Adrenal gland (tissue), 12 donors: Measurements from ENCODE around the gene MAEA. TPM values are rescaled to one million over a fixed set of nuclear protein-coding genes. Genes with fewer than 3 reads are reported as not detected.
"Not testable (repeated sequence)": the region's sequence is repeated elsewhere in the genome, so short reads cannot be mapped to it uniquely, and the experiment has no call there.

Source experiments
- DNase-seq, 7 donors: peaks; one replicate each; pipeline ENCODE4 v3.0.0-alpha.2; 2019 to 2020
- H3K27ac ChIP-seq, 5 donors: fragments of 200-600 bp; sonication (generic) in 4 of 5; 1 replicate in 3 of 5; 2 replicates in 2 of 5; pipeline versions ENCODE4 v1.5.1 to v1.8.0; 2016 to 2020; ENCODE audit warnings: mild to moderate bottlenecking in 1 of 5
- H3K27me3 ChIP-seq: fragments of 200-600 bp; 2 replicates; pipeline ENCODE4 v1.8.0; 2021
- H3K36me3 ChIP-seq, 2 donors: fragments of 200-600 bp; replicated peaks in 1 of 2; 1 replicate in 1 of 2; 2 replicates in 1 of 2; pipeline versions ENCODE4 v1.5.1 to v1.8.0; 2018 to 2022
- H3K4me1 ChIP-seq, 2 donors: fragments of 200-600 bp; replicated peaks in 1 of 2; 1 replicate in 1 of 2; 2 replicates in 1 of 2; pipeline versions ENCODE4 v1.5.1 to v1.8.0; 2018 to 2021
- H3K4me3 ChIP-seq, 4 donors: fragments of 200-600 bp; sonication (generic) in 3 of 4; one replicate each; pipeline ENCODE4 v1.5.1; 2016 to 2018
- H3K9me3 ChIP-seq, 3 donors: fragments of 200-600 bp; sonication (generic) in 1 of 3; replicated peaks in 1 of 3; 1 replicate in 2 of 3; 2 replicates in 1 of 3; pipeline versions ENCODE4 v1.5.1 to v1.8.0; 2016 to 2021
- POLR2A ChIP-seq, 2 donors: fragments of 450-650 bp; IDR thresholded peaks; one replicate each; pipeline ENCODE4 v1.6.1; 2017; ENCODE audit warnings: antibody characterized with exemption in 2 of 2, mild to moderate bottlenecking in 2 of 2, moderate library complexity in 1 of 2
- WGBS, 4 donors: extraction: QIAGEN DNeasy Blood & Tissue Kit in 2 of 4; methylation state at CpG; one replicate each; pipeline versions ENCODE4 v1.1.5 to v1.1.7; 2013 to 2017; 5-methylcytosine and 5-hydroxymethylcytosine counted together
- intact Hi-C, 2 donors: fragments of 100-400 bp; cut with DNase I; formaldehyde crosslinking; loops; one replicate each; pipeline versions ENCODE4 v1.14.1 to v1.15.0; 2022 to 2023
- polyA plus RNA-seq, 3 donors: library from polyadenylated mRNA; stranded (reverse); fragments of 200-250 nt in 2 of 3; fragments of 350-450 nt in 1 of 3; fragmentation: Illumina TruSeq in 1 of 3; extraction: RNeasy Lipid Tissue Mini Kit (QIAGEN cat#74804) in 1 of 3; gene quantifications; one replicate each; pipeline ENCODE4 v1.2.3, GENCODE V29; 2013 to 2014
- total RNA-seq, 9 donors: library from RNA; depleted of rRNA in 4 of 9; stranded (reverse); fragments of >200 nt in 4 of 9; fragments of 120-200 nt in 1 of 9; fragmentation: NEBNext Ultra II Directional in 1 of 9; extraction: Animal tissue kit (Norgen Biotek cat#: 25700) in 1 of 9; gene quantifications; one replicate each; pipeline versions ENCODE4 v1.1.0 to v1.2.4, GENCODE V29; 2013 to 2023
- TF ChIP-seq, protein P1 (sequence below), 6 experiments: fragments of 450-650 bp in 4 of 6; fragments of 200-600 bp in 2 of 6; sonication (generic) in 1 of 6; IDR thresholded peaks; 1 replicate in 5 of 6; 2 replicates in 1 of 6; pipeline versions ENCODE4 v1.5.1 to v1.8.0; 2016 to 2021; ENCODE audit warnings: antibody characterized with exemption in 6 of 6, mild to moderate bottlenecking in 2 of 6, moderate library complexity in 1 of 6
- donor health status: healthy with polysubstance abuse.
- donor health status: Bipolar disorder and iron deficiency.
- donor health status: DM: yes; HTN: yes; CAD: no.
- donor health status: DM: no; HTN: no; CAD: no.
- donor health status: DM: no; HTN: no; CAD: no.
- donor health status: DM: yes; HTN: yes; CAD: no.

Gene MAEA
- total and polyA plus RNA-seq, 12 donors, result 35.6 to 103 (median 75.1) TPM

- DNase-seq, result peak in 4 of 7 donors; percentile 37 to 60 (median 53)
- 43 to 61% (median 51%) methylated on average over 11 of the region's 11 CpGs for WGBS, 4 donors
Observed at GRCh38 chr4:1291996-1292702, 2.5 kb downstream of the MAEA start.

DNA sequence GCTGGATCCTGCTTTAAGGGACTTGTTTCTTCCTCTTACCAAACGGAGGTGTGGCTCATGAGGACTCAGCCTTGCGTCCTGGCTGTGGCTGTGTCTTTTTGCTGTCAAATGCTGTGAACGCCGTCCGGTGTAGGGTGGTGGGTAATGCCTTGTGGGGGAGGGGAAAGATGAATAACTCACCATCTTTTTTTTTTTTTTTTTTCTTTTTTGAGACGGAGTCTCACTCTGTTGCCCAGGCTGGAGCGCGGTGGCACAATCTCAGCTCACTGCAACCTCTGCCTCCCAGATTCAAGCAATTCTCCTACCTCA is 3.0 kb downstream of the MAEA start:
- not testable (repeated sequence) for H3K27me3 ChIP-seq, H3K9me3 ChIP-seq, DNase-seq, H3K36me3 ChIP-seq, H3K4me3 ChIP-seq
- 88 to 94% (median 89%) methylated on average over 8 of the region's 8 CpGs for WGBS, 4 donors
- Histone ChIP-seq H3K27ac (peak overlapping the region in 1 of 5 donors; percentile 23), H3K4me1 (peaks cover 20 to 59% of the 10 kb centered on the region in 2 donors)
- intact Hi-C loops, result loop anchor here (5.0 to 10.0 kb wide), 2 partner anchors 52 to 55 kb away; partner anchors contain the start of gene UVSSA (in 2 of the 2)

More at GRCh38 chr4:1291996-1292702, 2.5 kb downstream of the MAEA start:
- H3K27ac ChIP-seq, result peak overlapping the region in 2 of 5 donors; percentile 23 to 91
- no peaks in the 10 kb centered on the region for H3K9me3 ChIP-seq
- no peak for TF ChIP-seq POLR2A (IDR thresholded peaks at IDR 0.05)
- TF ChIP-seq, protein P1, sequence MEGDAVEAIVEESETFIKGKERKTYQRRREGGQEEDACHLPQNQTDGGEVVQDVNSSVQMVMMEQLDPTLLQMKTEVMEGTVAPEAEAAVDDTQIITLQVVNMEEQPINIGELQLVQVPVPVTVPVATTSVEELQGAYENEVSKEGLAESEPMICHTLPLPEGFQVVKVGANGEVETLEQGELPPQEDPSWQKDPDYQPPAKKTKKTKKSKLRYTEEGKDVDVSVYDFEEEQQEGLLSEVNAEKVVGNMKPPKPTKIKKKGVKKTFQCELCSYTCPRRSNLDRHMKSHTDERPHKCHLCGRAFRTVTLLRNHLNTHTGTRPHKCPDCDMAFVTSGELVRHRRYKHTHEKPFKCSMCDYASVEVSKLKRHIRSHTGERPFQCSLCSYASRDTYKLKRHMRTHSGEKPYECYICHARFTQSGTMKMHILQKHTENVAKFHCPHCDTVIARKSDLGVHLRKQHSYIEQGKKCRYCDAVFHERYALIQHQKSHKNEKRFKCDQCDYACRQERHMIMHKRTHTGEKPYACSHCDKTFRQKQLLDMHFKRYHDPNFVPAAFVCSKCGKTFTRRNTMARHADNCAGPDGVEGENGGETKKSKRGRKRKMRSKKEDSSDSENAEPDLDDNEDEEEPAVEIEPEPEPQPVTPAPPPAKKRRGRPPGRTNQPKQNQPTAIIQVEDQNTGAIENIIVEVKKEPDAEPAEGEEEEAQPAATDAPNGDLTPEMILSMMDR (IDR thresholded peaks at IDR 0.05), result no peak
- H3K36me3 ChIP-seq, result no peaks in the 10 kb centered on the region
- intact Hi-C loops, result loop anchor here (5.0 to 10.0 kb wide), 2 partner anchors 53 to 55 kb away; partner anchors contain the start of gene UVSSA (in 2 of the 2)
- peaks cover 20 to 59% of the 10 kb centered on the region in 2 donors for H3K4me1 ChIP-seq
- H3K4me3 ChIP-seq, result no peak overlapping the region
- H3K27me3 ChIP-seq, result no peaks in the 10 kb centered on the region

DNA sequence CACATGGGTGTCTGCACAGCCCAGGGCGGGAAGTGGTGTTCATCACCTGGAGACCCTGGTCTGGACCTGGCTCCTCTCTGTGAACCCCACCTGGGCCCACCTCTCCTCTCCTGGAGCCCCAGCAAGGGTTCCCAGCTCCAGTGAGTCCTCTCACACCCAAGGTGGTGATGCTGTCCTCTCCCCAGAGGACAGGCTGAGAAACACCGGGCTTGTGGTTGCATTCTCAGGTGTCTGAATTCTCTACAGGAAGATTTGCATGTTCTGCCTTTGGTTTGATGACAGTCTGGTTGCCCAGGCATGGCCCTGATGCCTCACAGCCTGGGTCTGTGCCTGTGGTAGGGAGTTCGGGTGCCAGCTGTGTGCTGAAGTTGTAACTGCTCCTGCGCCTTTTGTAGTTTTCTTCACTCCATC is 3.8 kb downstream of the MAEA start:
- Histone ChIP-seq H3K4me1 (peaks cover 20 to 59% of the 10 kb centered on the region in 2 donors), H3K36me3 (peaks cover 0 to 8% of the 10 kb centered on the region in 2 donors), H3K4me3 (no peak overlapping the region), H3K9me3 (no peaks in the 10 kb centered on the region), H3K27ac (peak overlapping the region in 3 of 5 donors; percentile 45 to 78 (median 61)), H3K27me3 (no peaks in the 10 kb centered on the region)
- intact Hi-C loops, result loop anchor here (5.0 to 10.0 kb wide), 2 partner anchors 51 to 54 kb away; partner anchors contain the start of gene UVSSA (in 2 of the 2)
- TF ChIP-seq, protein P1 (IDR thresholded peaks at IDR 0.05), result no peak
- no peak for TF ChIP-seq POLR2A (IDR thresholded peaks at IDR 0.05)
- 86 to 94% (median 91%) methylated on average over 3 to 4 of the region's 4 CpGs for WGBS, 4 donors
- DNase-seq, result peak in 1 of 7 donors; percentile 46

DNA sequence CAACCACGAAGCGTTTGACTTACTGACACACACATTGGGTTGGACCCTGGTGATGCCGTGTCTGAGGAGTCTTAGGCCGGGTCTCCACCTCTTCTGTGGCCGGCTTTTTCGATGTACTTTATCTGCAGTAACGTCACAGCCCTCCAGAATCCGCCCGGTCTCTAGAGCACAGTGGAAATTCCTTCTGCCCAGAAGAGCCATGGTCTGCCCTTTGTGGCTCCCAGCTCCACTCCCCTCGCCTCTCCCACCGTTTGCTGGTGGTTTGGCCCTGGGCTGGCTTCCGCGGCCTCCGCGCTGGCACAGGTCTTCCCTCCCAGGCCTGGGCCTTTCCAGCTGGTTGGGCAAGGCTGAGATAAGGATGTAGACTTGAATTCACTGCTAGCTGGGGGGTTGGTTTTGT is 4.3 kb downstream of the MAEA start:
- Histone ChIP-seq H3K36me3 (peaks cover 0 to 10% of the 10 kb centered on the region in 2 donors), H3K27ac (peak overlapping the region in 3 of 5 donors; percentile 45 to 78 (median 61)), H3K9me3 (no peaks in the 10 kb centered on the region), H3K27me3 (no peaks in the 10 kb centered on the region), H3K4me3 (peak overlapping the region in 1 of 4 donors; percentile 19), H3K4me1 (peaks cover 22 to 55% of the 10 kb centered on the region in 2 donors)
- 40 to 59% (median 49%) methylated on average over 15 of the region's 15 CpGs for WGBS, 4 donors
- intact Hi-C loops, result loop anchor here (5.0 to 10.0 kb wide), 2 partner anchors 51 to 53 kb away; partner anchors contain the start of gene UVSSA (in 2 of the 2)
- TF ChIP-seq, protein P1 (IDR thresholded peaks at IDR 0.05), result no peak
- no peak for TF ChIP-seq POLR2A (IDR thresholded peaks at IDR 0.05)
- DNase-seq, result peak in 5 of 7 donors; percentile 67 to 78 (median 75)
